ENCODE data around the gene JMJD7.

- TF ChIP-seq CTCF (IDR thresholded peaks at IDR 0.05) (no peak), POLR2A (IDR thresholded peaks at IDR 0.05) (no peak)
Measured at GRCh38 chr15:41862515-41863116, 34.7 kb downstream of the JMJD7 start.
